ENCODE data around the gene RAB21.

RAB21 gene

GRCh38 chr12:71730936-71731335 lies 23.7 kb upstream of the RAB21 start:
- Histone ChIP-seq H3K36me3 (ENCODE audit: control insufficient read depth, insufficient read depth, low read length) (no peaks in the 10 kb centered on the region), H3K27me3 (ENCODE audit: control insufficient read depth, insufficient read depth, low read length) (no peaks in the 10 kb centered on the region), H3K4me3 (ENCODE audit: low read depth, low read length) (no peak overlapping the region), H3K9ac (ENCODE audit: low read length) (no peak overlapping the region), H3K4me1 (ENCODE audit: control insufficient read depth, insufficient read depth, low read length) (peaks cover 5% of the 10 kb centered on the region; the same call in 1 of the 2 replicates), H3K9me3 (ENCODE audit: control insufficient read depth, insufficient read depth, low read depth, low read length) (no peaks in the 10 kb centered on the region), H3K27ac (ENCODE audit: low read depth, low read length) (no peak overlapping the region)

GRCh38 chr12:71731439-71732356 lies 23.0 kb upstream of the RAB21 start:
- no peaks in the 10 kb centered on the region for H3K9me3 ChIP-seq (ENCODE audit: control insufficient read depth, insufficient read depth, low read depth, low read length)
- no peak overlapping the region for H3K4me3 ChIP-seq (ENCODE audit: low read depth, low read length)
- H3K9ac ChIP-seq (ENCODE audit: low read length), result no peak overlapping the region
- H3K4me1 ChIP-seq (ENCODE audit: control insufficient read depth, insufficient read depth, low read length), result peaks cover 5% of the 10 kb centered on the region; the same call in 1 of the 2 replicates
- H3K36me3 ChIP-seq (ENCODE audit: control insufficient read depth, insufficient read depth, low read length), result no peaks in the 10 kb centered on the region
- no peaks in the 10 kb centered on the region for H3K27me3 ChIP-seq (ENCODE audit: control insufficient read depth, insufficient read depth, low read length)
- H3K27ac ChIP-seq (ENCODE audit: low read depth, low read length), result no peak overlapping the region

GRCh38 chr12:71732357-71732712 lies 22.3 kb upstream of the RAB21 start:
- Histone ChIP-seq H3K4me3 (ENCODE audit: low read depth, low read length) (no peak overlapping the region), H3K36me3 (ENCODE audit: control insufficient read depth, insufficient read depth, low read length) (no peaks in the 10 kb centered on the region), H3K4me1 (ENCODE audit: control insufficient read depth, insufficient read depth, low read length) (peaks cover 5% of the 10 kb centered on the region; the same call in 1 of the 2 replicates), H3K9me3 (ENCODE audit: control insufficient read depth, insufficient read depth, low read depth, low read length) (no peaks in the 10 kb centered on the region), H3K27ac (ENCODE audit: low read depth, low read length) (no peak overlapping the region), H3K27me3 (ENCODE audit: control insufficient read depth, insufficient read depth, low read length) (no peaks in the 10 kb centered on the region), H3K9ac (ENCODE audit: low read length) (no peak overlapping the region)

- H3K36me3 ChIP-seq (ENCODE audit: control insufficient read depth, insufficient read depth, low read length), result no peaks in the 10 kb centered on the region
- no peak overlapping the region for H3K27ac ChIP-seq (ENCODE audit: low read depth, low read length)
- no peak overlapping the region for H3K4me3 ChIP-seq (ENCODE audit: low read depth, low read length)
- no peak overlapping the region for H3K9ac ChIP-seq (ENCODE audit: low read length)
- 0 out of 2 replicates have a peak, but pooled peaks cover under 1% of the 10 kb centered on the region for H3K4me1 ChIP-seq (ENCODE audit: control insufficient read depth, insufficient read depth, low read length)
- H3K9me3 ChIP-seq (ENCODE audit: control insufficient read depth, insufficient read depth, low read depth, low read length), result no peaks in the 10 kb centered on the region
- no peaks in the 10 kb centered on the region for H3K27me3 ChIP-seq (ENCODE audit: control insufficient read depth, insufficient read depth, low read length)
These were observed 17.5 kb upstream of the RAB21 start for GRCh38 chr12:71737197-71737596.

GRCh38 chr12:71742998-71743397 lies 11.7 kb upstream of the RAB21 start:
- Histone ChIP-seq H3K4me3 (ENCODE audit: low read depth, low read length) (no peak overlapping the region), H3K27me3 (ENCODE audit: control insufficient read depth, insufficient read depth, low read length) (no peaks in the 10 kb centered on the region), H3K36me3 (ENCODE audit: control insufficient read depth, insufficient read depth, low read length) (no peaks in the 10 kb centered on the region), H3K4me1 (ENCODE audit: control insufficient read depth, insufficient read depth, low read length) (no peaks in the 10 kb centered on the region), H3K9ac (ENCODE audit: low read length) (no peak overlapping the region), H3K27ac (ENCODE audit: low read depth, low read length) (no peak overlapping the region), H3K9me3 (ENCODE audit: control insufficient read depth, insufficient read depth, low read depth, low read length) (no peaks in the 10 kb centered on the region)

- Histone ChIP-seq H3K36me3 (ENCODE audit: control insufficient read depth, insufficient read depth, low read length) (no peaks in the 10 kb centered on the region), H3K9me3 (ENCODE audit: control insufficient read depth, insufficient read depth, low read depth, low read length) (no peaks in the 10 kb centered on the region)
These were observed 10.0 kb upstream of the RAB21 start for GRCh38 chr12:71744522-71745300.

GRCh38 chr12:71746974-71747611 lies 7.6 kb upstream of the RAB21 start:
- no peaks in the 10 kb centered on the region for H3K27me3 ChIP-seq (ENCODE audit: control insufficient read depth, insufficient read depth, low read length)
- no peak overlapping the region for H3K27ac ChIP-seq (ENCODE audit: low read depth, low read length)
- H3K36me3 ChIP-seq (ENCODE audit: control insufficient read depth, insufficient read depth, low read length), result no peaks in the 10 kb centered on the region
- peaks cover 22% of the 10 kb centered on the region; the same call in 1 of the 2 replicates for H3K4me1 ChIP-seq (ENCODE audit: control insufficient read depth, insufficient read depth, low read length)
- H3K9me3 ChIP-seq (ENCODE audit: control insufficient read depth, insufficient read depth, low read depth, low read length), result no peaks in the 10 kb centered on the region
- H3K9ac ChIP-seq (ENCODE audit: low read length), result no peak overlapping the region
- H3K4me3 ChIP-seq (ENCODE audit: low read depth, low read length), result no peak overlapping the region

More at GRCh38 chr12:71744522-71745300, 10.0 kb upstream of the RAB21 start:
- H3K9ac ChIP-seq (ENCODE audit: low read length), result no peak overlapping the region
- H3K4me3 ChIP-seq (ENCODE audit: low read depth, low read length), result no peak overlapping the region
- peaks cover 17% of the 10 kb centered on the region; the same call in 1 of the 2 replicates for H3K4me1 ChIP-seq (ENCODE audit: control insufficient read depth, insufficient read depth, low read length)
- no peak overlapping the region for H3K27ac ChIP-seq (ENCODE audit: low read depth, low read length)
- no peaks in the 10 kb centered on the region for H3K27me3 ChIP-seq (ENCODE audit: control insufficient read depth, insufficient read depth, low read length)

GRCh38 chr12:71748081-71748850 lies 6.4 kb upstream of the RAB21 start:
- H3K36me3 ChIP-seq (ENCODE audit: control insufficient read depth, insufficient read depth, low read length), result no peaks in the 10 kb centered on the region
- H3K9ac ChIP-seq (ENCODE audit: low read length), result no peak overlapping the region
- no peak overlapping the region for H3K4me3 ChIP-seq (ENCODE audit: low read depth, low read length)
- peaks cover 22% of the 10 kb centered on the region; the same call in 1 of the 2 replicates for H3K4me1 ChIP-seq (ENCODE audit: control insufficient read depth, insufficient read depth, low read length)
- H3K27ac ChIP-seq (ENCODE audit: low read depth, low read length), result no peak overlapping the region
- H3K27me3 ChIP-seq (ENCODE audit: control insufficient read depth, insufficient read depth, low read length), result no peaks in the 10 kb centered on the region
- no peaks in the 10 kb centered on the region for H3K9me3 ChIP-seq (ENCODE audit: control insufficient read depth, insufficient read depth, low read depth, low read length)

- Histone ChIP-seq H3K4me1 (ENCODE audit: control insufficient read depth, insufficient read depth, low read length) (peaks cover 22% of the 10 kb centered on the region; the same call in 1 of the 2 replicates), H3K9me3 (ENCODE audit: control insufficient read depth, insufficient read depth, low read depth, low read length) (no peaks in the 10 kb centered on the region), H3K36me3 (ENCODE audit: control insufficient read depth, insufficient read depth, low read length) (no peaks in the 10 kb centered on the region), H3K9ac (ENCODE audit: low read length) (no peak overlapping the region), H3K27me3 (ENCODE audit: control insufficient read depth, insufficient read depth, low read length) (no peaks in the 10 kb centered on the region), H3K27ac (ENCODE audit: low read depth, low read length) (no peak overlapping the region), H3K4me3 (ENCODE audit: low read depth, low read length) (no peak overlapping the region)
These were observed 5.0 kb upstream of the RAB21 start for GRCh38 chr12:71749666-71750065.

GRCh38 chr12:71752891-71753290 lies 1.8 kb upstream of the RAB21 start:
- no peaks in the 10 kb centered on the region for H3K27me3 ChIP-seq (ENCODE audit: control insufficient read depth, insufficient read depth, low read length)
- peaks cover 31% of the 10 kb centered on the region for H3K4me1 ChIP-seq (ENCODE audit: control insufficient read depth, insufficient read depth, low read length)
- no peak overlapping the region for H3K4me3 ChIP-seq (ENCODE audit: low read depth, low read length)
- H3K9me3 ChIP-seq (ENCODE audit: control insufficient read depth, insufficient read depth, low read depth, low read length), result no peaks in the 10 kb centered on the region
- no peak overlapping the region for H3K27ac ChIP-seq (ENCODE audit: low read depth, low read length)
- H3K36me3 ChIP-seq (ENCODE audit: control insufficient read depth, insufficient read depth, low read length), result peaks cover 7% of the 10 kb centered on the region
- no peak overlapping the region for H3K9ac ChIP-seq (ENCODE audit: low read length)
